ENCODE measurements around the gene SORCS1.

- TF ChIP-seq, protein P1, sequence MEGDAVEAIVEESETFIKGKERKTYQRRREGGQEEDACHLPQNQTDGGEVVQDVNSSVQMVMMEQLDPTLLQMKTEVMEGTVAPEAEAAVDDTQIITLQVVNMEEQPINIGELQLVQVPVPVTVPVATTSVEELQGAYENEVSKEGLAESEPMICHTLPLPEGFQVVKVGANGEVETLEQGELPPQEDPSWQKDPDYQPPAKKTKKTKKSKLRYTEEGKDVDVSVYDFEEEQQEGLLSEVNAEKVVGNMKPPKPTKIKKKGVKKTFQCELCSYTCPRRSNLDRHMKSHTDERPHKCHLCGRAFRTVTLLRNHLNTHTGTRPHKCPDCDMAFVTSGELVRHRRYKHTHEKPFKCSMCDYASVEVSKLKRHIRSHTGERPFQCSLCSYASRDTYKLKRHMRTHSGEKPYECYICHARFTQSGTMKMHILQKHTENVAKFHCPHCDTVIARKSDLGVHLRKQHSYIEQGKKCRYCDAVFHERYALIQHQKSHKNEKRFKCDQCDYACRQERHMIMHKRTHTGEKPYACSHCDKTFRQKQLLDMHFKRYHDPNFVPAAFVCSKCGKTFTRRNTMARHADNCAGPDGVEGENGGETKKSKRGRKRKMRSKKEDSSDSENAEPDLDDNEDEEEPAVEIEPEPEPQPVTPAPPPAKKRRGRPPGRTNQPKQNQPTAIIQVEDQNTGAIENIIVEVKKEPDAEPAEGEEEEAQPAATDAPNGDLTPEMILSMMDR (conservative IDR thresholded peaks at IDR 0.05), result no peak
- no peak for TF ChIP-seq EZH2 (IDR thresholded peaks at IDR 0.05; ENCODE audit: low read depth)
Observed at GRCh38 chr10:107169516-107169915, 5.0 kb upstream of the SORCS1 start.

Measured in PC-9 (cell line).